PC-3 (cell line): ENCODE data around the gene DNM2. TPM values are rescaled to one million over a fixed set of nuclear protein-coding genes. Genes with fewer than 3 reads are reported as not detected.
A peak's percentile ranks its signal among the peaks of the same experiment; 100 is the strongest.

Experiments used
- ATAC-seq: fragments of 200-7000 bp; cut with Tn5 transposase; 2 replicates; pipeline ENCODE4 v1.9.1; 2020; ENCODE audit warnings: mild to moderate bottlenecking, moderate library complexity
- BruUV-seq: library from RNA; stranded (reverse); fragments of 400-500 nt; replicated peaks from 2 replicates; lab custom pipeline; 2021; lab: Mats Ljungman, UMichigan
- CTCF ChIA-PET: fragments of 300-600 bp; sonication (Branson Sonifier 250); formaldehyde crosslinking; loops from one replicate; lab custom pipeline; 2022; ENCODE audit warnings: antibody characterized with exemption; lab: Charles Lee
- POLR2A ChIA-PET: fragments of 300-600 bp; sonication (Branson Sonifier 250); formaldehyde crosslinking; loops from one replicate; lab custom pipeline; 2022; ENCODE audit warnings: antibody characterized with exemption; ENCODE audit not compliant: unreplicated experiment; lab: Charles Lee
- DNase-seq: peaks from one replicate; pipeline ENCODE4 v3.0.0-alpha.2; 2015
- H2AFZ ChIP-seq: fragments of 300-600 bp; sonication (generic); 2 replicates; pipeline ENCODE4 v1.6.0; 2016; ENCODE audit warnings: antibody characterized with exemption, low read length
- H3F3A ChIP-seq: fragments of 300-600 bp; sonication (generic); one replicate; pipeline ENCODE4 v1.6.0; 2017; ENCODE audit warnings: antibody characterized with exemption, low read length, control low read depth, mild to moderate bottlenecking; ENCODE audit not compliant: unreplicated experiment
- H3K27ac ChIP-seq: fragments of 300-600 bp; sonication (generic); 2 replicates; pipeline ENCODE4 v1.5.1; 2016; ENCODE audit warnings: mild to moderate bottlenecking, low read length
- H3K27me3 ChIP-seq: fragments of 300-600 bp; sonication (generic); 2 replicates; pipeline ENCODE4 v1.6.1; 2016; ENCODE audit warnings: low read length, mixed read lengths
- H3K36me3 ChIP-seq: fragments of 300-600 bp; sonication (generic); 2 replicates; pipeline ENCODE4 v1.6.1; 2016; ENCODE audit warnings: low read depth, mixed run types, low read length, mixed read lengths
- H3K4me1 ChIP-seq: fragments of 300-600 bp; sonication (generic); 2 replicates; pipeline ENCODE4 v1.5.1; 2016; ENCODE audit warnings: low read length; ENCODE audit not compliant: insufficient read depth
- H3K4me2 ChIP-seq: fragments of 300-600 bp; sonication (generic); 2 replicates; pipeline ENCODE4 v1.6.0; 2016; ENCODE audit warnings: low read length
- H3K4me3 ChIP-seq: fragments of 300-600 bp; sonication (generic); 2 replicates; pipeline ENCODE4 v1.5.1; 2016; ENCODE audit warnings: mild to moderate bottlenecking, low read length, mixed read lengths
- H3K79me2 ChIP-seq: fragments of 300-600 bp; sonication (generic); 2 replicates; pipeline ENCODE4 v1.6.1; 2017; ENCODE audit warnings: low read length, mixed read lengths
- H3K9ac ChIP-seq: fragments of 300-600 bp; sonication (generic); 2 replicates; pipeline ENCODE4 v1.6.0; 2016; ENCODE audit warnings: mild to moderate bottlenecking, low read length
- H3K9me2 ChIP-seq: fragments of 300-600 bp; sonication (generic); replicated peaks from 2 replicates; pipeline ENCODE4 v1.6.1; 2016; ENCODE audit warnings: mixed run types, low read length, mixed read lengths
- H3K9me3 ChIP-seq: fragments of 300-600 bp; sonication (generic); 2 replicates; pipeline ENCODE4 v1.6.1; 2016; ENCODE audit warnings: low read length, mixed read lengths
- H4K20me1 ChIP-seq: fragments of 300-600 bp; sonication (generic); 2 replicates; pipeline ENCODE4 v1.6.1; 2016; ENCODE audit warnings: low read length, mixed read lengths
- CTCF ChIP-seq: fragments of 300-600 bp; sonication (generic); conservative IDR thresholded peaks from 2 replicates; pipeline ENCODE4 v1.5.1; 2017; ENCODE audit warnings: antibody characterized with exemption, low read depth, mild to moderate bottlenecking, low read length
- EZH2 ChIP-seq: fragments of 300-600 bp; sonication (generic); IDR thresholded peaks from one replicate; pipeline ENCODE4 v1.6.1; 2017; ENCODE audit warnings: antibody characterized with exemption, mild to moderate bottlenecking, low read length; ENCODE audit not compliant: unreplicated experiment
- EZH2phosphoT487 ChIP-seq: fragments of 300-600 bp; sonication (generic); IDR thresholded peaks from 2 replicates; pipeline ENCODE4 v1.6.1; 2018; ENCODE audit warnings: mild to moderate bottlenecking, antibody characterized with exemption, low read length, borderline replicate concordance
- intact Hi-C: fragments of 100-400 bp; cut with micrococcal nuclease; formaldehyde crosslinking; loops from 2 replicates; pipeline ENCODE4 v1.9.0; 2023
- total RNA-seq: library from RNA; depleted of rRNA; stranded (reverse); fragments of >200 nt; gene quantifications from 2 replicates; pipeline ENCODE4 v1.2.3, GENCODE V29; 2014

Gene DNM2
- total RNA-seq, 1 experiment from 2014 or later, result 150 TPM

GRCh38 chr19:10695401-10696398, 22.2 kb upstream of the DNM2 start:
- no peak overlapping the region for H3K4me3 ChIP-seq
- BruUV-seq, result no TSS peak
- TF ChIP-seq EZH2, result no peak
- no peak for TF ChIP-seq CTCF
- TF ChIP-seq EZH2phosphoT487, result no peak
- H3K36me3 ChIP-seq, result peaks cover 19% of the 10 kb centered on the region
- H3K4me2 ChIP-seq, result 0 out of 2 replicates have a peak overlapping the region, but pooled peaks have one; percentile 19
- H3K27ac ChIP-seq, result no peak overlapping the region
- no peak overlapping the region for H2AFZ ChIP-seq
- peaks cover 6% of the 10 kb centered on the region for H3F3A ChIP-seq
- H3K4me1 ChIP-seq, result 0 out of 2 replicates have a peak, but pooled peaks cover 4% of the 10 kb centered on the region
- no peaks in the 10 kb centered on the region for H3K9me2 ChIP-seq
- peak; percentile 97 for DNase-seq
- H3K27me3 ChIP-seq, result no peaks in the 10 kb centered on the region
- no peaks in the 10 kb centered on the region for H3K9me3 ChIP-seq
- H4K20me1 ChIP-seq, result peaks cover 34% of the 10 kb centered on the region
- CTCF ChIA-PET, result interaction anchor here (1.4 kb wide), 1 partner anchor 114 kb away, joined by 4 read pairs; no protein-coding TSS in a partner anchor
- H3K9ac ChIP-seq, result no peak overlapping the region
- no peaks in the 10 kb centered on the region for H3K79me2 ChIP-seq
- intact Hi-C loops, result no loop called here
- ATAC-seq, result peak; percentile 96
- POLR2A ChIA-PET, result no interaction called here

- no peaks in the 10 kb centered on the region for H3K9me3 ChIP-seq
- TF ChIP-seq EZH2phosphoT487 (no peak), EZH2 (no peak), CTCF (peak; percentile 66)
- no peak overlapping the region for H3K9ac ChIP-seq
- POLR2A ChIA-PET, result interaction anchor here (0.6 kb wide), 1 partner anchor 47 kb away, joined by 3 read pairs; no protein-coding TSS in a partner anchor
- H3K4me3 ChIP-seq, result peak overlapping the region; percentile 84
- peak overlapping the region; percentile 91 for H3K4me2 ChIP-seq
- 0 out of 2 replicates have a peak, but pooled peaks cover 6% of the 10 kb centered on the region for H4K20me1 ChIP-seq
- H3K4me1 ChIP-seq, result peaks cover 4% of the 10 kb centered on the region; the same call in 1 of the 2 replicates
- BruUV-seq, result no TSS peak
- peaks cover 11% of the 10 kb centered on the region; the same call in 1 of the 2 replicates for H3K79me2 ChIP-seq
- H3K9me2 ChIP-seq, result no peaks in the 10 kb centered on the region
- intact Hi-C loops, result loop anchor here (1.0 to 2.0 kb wide), 2 partner anchors 45 to 118 kb away; partner anchors contain the start of gene ILF3
- H3K27me3 ChIP-seq, result no peaks in the 10 kb centered on the region
- ATAC-seq (no peak), DNase-seq (peak; percentile 85)
- CTCF ChIA-PET, result interaction anchor here (0.5 to 1.2 kb wide), 15 partner anchors 9 to 423 kb away, joined by 3 to 17 read pairs (median 3); partner anchors contain the start of genes CARM1 and TMED1
- H3K27ac ChIP-seq, result no peak overlapping the region
- H3F3A ChIP-seq, result no peaks in the 10 kb centered on the region
- no peaks in the 10 kb centered on the region for H3K36me3 ChIP-seq
- peak overlapping the region; percentile 59 for H2AFZ ChIP-seq
These were observed 18.1 kb upstream of the DNM2 start for GRCh38 chr19:10699650-10700335.
